ENCODE results near the gene SAMD5. TPM values are rescaled to one million over a fixed set of nuclear protein-coding genes. Genes with fewer than 3 reads are reported as not detected.

The SAMD5 gene
- polyA plus RNA-seq (2013, experiment 1 of 2), result 3.1 TPM
- 5.0 TPM for polyA plus RNA-seq (2013, experiment 2 of 2)

DNA sequence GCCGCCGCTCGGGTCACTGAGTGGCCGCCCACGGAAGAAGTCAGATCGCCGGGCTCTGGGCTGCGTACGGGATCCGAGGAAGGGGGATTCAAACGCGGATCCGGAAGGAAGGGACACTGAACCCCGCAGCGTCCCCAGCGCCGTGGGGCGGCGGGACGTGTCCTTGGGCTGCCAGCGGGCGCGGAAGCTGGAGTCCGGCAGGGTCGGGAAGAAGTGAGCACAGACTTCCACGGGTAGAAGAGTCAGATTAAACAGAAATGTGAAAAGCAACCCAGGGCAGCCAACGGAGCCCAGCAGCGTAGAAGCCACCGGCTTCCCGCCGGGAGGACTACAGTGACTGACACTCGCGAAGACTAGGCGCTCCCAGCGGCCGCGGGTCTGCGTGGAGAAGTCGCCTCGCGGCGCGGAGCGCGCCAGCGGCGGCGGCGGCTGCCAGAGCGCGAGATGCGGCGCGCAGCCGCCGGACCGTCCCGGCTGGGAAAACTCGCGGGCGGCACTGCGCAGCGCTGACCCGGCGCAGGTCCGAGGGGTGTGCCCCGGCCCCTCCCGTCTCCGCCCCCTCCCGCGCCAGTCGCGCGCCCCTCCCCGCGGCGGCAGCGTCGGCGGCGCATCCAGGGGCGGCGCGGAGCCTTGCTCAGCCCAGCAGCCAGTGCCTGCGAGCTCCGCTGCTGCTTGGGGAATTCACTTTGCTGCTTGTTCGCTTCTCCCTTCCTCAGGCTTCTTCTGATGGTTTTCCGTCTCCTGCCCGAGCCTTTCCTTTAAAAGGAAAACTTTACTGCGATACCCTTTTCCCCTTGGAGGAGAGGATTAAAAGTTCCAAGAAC, at the start of gene SAMD5:
SAMD5 (plus strand) TSS at position 649 of the 824 bp plus-strand sequence. CDS start 239 bp downstream, outside the sequence.
- 0 to 1% methylated on average over 65 to 78 of the region's 90 CpGs for WGBS, 2 experiments (ENCODE audit: insufficient coverage in 2 of 2)
- no peak within 1 kb of the TSS for H3K27ac ChIP-seq (ENCODE audit: low read depth, low read length, severe bottlenecking)
- H3K36me3 ChIP-seq (ENCODE audit: control insufficient read depth, insufficient read depth, low read length), result no peaks in the 10 kb centered on the region
- peak within 1 kb of the TSS; percentile 66 for H3K4me3 ChIP-seq (ENCODE audit: extremely low read depth, insufficient read depth, low read length, poor library complexity, severe bottlenecking)
- H3K4me1 ChIP-seq (ENCODE audit: control insufficient read depth, insufficient read depth, low read length, poor library complexity, severe bottlenecking), result peaks cover 9% of the 10 kb centered on the region
- no peaks in the 10 kb centered on the region for H3K9me3 ChIP-seq (ENCODE audit: control insufficient read depth, low read length)

- no CpG with 5 or more reads among the region's 1 CpG for WGBS, 2 experiments (ENCODE audit: insufficient coverage in 2 of 2)
- Histone ChIP-seq H3K9me3 (ENCODE audit: control insufficient read depth, low read length) (no peaks in the 10 kb centered on the region), H3K27ac (ENCODE audit: low read depth, low read length, severe bottlenecking) (no peak overlapping the region), H3K4me3 (ENCODE audit: extremely low read depth, insufficient read depth, low read length, poor library complexity, severe bottlenecking) (no peak overlapping the region), H3K4me1 (ENCODE audit: control insufficient read depth, insufficient read depth, low read length, poor library complexity, severe bottlenecking) (no peaks in the 10 kb centered on the region), H3K36me3 (ENCODE audit: control insufficient read depth, insufficient read depth, low read length) (no peaks in the 10 kb centered on the region)
These were observed 48.7 kb upstream of the SAMD5 start for GRCh38 chr6:147459780-147460179.

DNA sequence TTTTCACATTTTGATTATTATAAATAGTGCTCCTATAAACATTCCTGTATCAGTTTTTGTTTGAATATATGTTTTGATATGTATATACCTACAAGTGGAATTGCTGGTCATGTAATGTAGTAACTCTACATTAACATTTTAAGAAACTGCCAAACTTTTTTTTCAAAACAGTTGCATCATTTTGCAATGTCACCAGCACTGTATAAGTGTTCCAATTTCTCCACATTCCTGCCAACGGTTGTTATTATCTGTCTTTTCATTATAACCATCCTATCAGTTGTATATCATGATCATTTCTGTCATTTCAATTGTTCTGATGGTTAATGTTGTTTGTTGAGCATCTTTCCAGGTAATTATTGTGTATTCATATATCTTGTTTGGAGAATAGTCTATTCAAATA, 44.8 kb upstream of the SAMD5 start:
- H3K4me1 ChIP-seq (ENCODE audit: control insufficient read depth, insufficient read depth, low read length, poor library complexity, severe bottlenecking), result no peaks in the 10 kb centered on the region
- WGBS, 2 experiments (ENCODE audit: insufficient coverage in 2 of 2), result no CpG with 5 or more reads among the region's 1 CpG
- no peak overlapping the region for H3K4me3 ChIP-seq (ENCODE audit: extremely low read depth, insufficient read depth, low read length, poor library complexity, severe bottlenecking)
- no peak overlapping the region for H3K27ac ChIP-seq (ENCODE audit: low read depth, low read length, severe bottlenecking)
- no peaks in the 10 kb centered on the region for H3K36me3 ChIP-seq (ENCODE audit: control insufficient read depth, insufficient read depth, low read length)
- H3K9me3 ChIP-seq (ENCODE audit: control insufficient read depth, low read length), result no peaks in the 10 kb centered on the region

DNA sequence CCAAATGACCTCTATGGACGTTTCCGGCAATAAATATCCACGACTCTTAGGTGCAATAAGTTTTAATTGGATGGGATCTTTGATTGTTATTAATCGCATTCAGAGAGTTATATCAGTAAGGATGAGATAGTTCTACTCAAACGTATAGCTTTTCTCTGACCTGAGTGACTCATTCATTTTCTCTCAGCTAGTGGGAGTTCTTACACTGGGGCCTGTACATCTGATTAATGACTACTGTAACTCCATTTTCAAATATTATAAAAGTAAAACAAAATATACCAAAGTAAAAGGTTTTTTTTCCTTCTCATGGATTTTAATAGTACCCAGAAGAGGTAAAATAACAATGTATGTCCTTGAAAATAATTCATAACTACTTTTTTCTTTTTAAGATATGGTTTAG, 41.1 kb upstream of the SAMD5 start:
- Histone ChIP-seq H3K36me3 (ENCODE audit: control insufficient read depth, insufficient read depth, low read length) (no peaks in the 10 kb centered on the region), H3K9me3 (ENCODE audit: control insufficient read depth, low read length) (no peaks in the 10 kb centered on the region), H3K4me3 (ENCODE audit: extremely low read depth, insufficient read depth, low read length, poor library complexity, severe bottlenecking) (no peak overlapping the region), H3K4me1 (ENCODE audit: control insufficient read depth, insufficient read depth, low read length, poor library complexity, severe bottlenecking) (no peaks in the 10 kb centered on the region), H3K27ac (ENCODE audit: low read depth, low read length, severe bottlenecking) (no peak overlapping the region)
- 80 to 97% methylated on average over 3 of the region's 5 CpGs for WGBS, 2 experiments (ENCODE audit: insufficient coverage in 2 of 2)

GRCh38 chr6:147467886-147468285, 40.6 kb upstream of the SAMD5 start:
- H3K27ac ChIP-seq (ENCODE audit: low read depth, low read length, severe bottlenecking), result no peak overlapping the region
- no peak overlapping the region for H3K4me3 ChIP-seq (ENCODE audit: extremely low read depth, insufficient read depth, low read length, poor library complexity, severe bottlenecking)
- no CpG with 5 or more reads among the region's 2 CpGs for WGBS, 2 experiments (ENCODE audit: insufficient coverage in 2 of 2)
- no peaks in the 10 kb centered on the region for H3K4me1 ChIP-seq (ENCODE audit: control insufficient read depth, insufficient read depth, low read length, poor library complexity, severe bottlenecking)
- no peaks in the 10 kb centered on the region for H3K36me3 ChIP-seq (ENCODE audit: control insufficient read depth, insufficient read depth, low read length)
- H3K9me3 ChIP-seq (ENCODE audit: control insufficient read depth, low read length), result no peaks in the 10 kb centered on the region

GRCh38 chr6:147468634-147469033, 39.9 kb upstream of the SAMD5 start:
- Histone ChIP-seq H3K36me3 (ENCODE audit: control insufficient read depth, insufficient read depth, low read length) (no peaks in the 10 kb centered on the region), H3K27ac (ENCODE audit: low read depth, low read length, severe bottlenecking) (no peak overlapping the region), H3K4me3 (ENCODE audit: extremely low read depth, insufficient read depth, low read length, poor library complexity, severe bottlenecking) (no peak overlapping the region), H3K4me1 (ENCODE audit: control insufficient read depth, insufficient read depth, low read length, poor library complexity, severe bottlenecking) (no peaks in the 10 kb centered on the region), H3K9me3 (ENCODE audit: control insufficient read depth, low read length) (peaks cover 5% of the 10 kb centered on the region)
- WGBS, 2 experiments (ENCODE audit: insufficient coverage in 2 of 2), result 65 to 92% methylated on average over 1 of the region's 2 CpGs

GRCh38 chr6:147479857-147480256, 28.6 kb upstream of the SAMD5 start:
- peaks cover 6% of the 10 kb centered on the region for H3K9me3 ChIP-seq (ENCODE audit: control insufficient read depth, low read length)
- no CpG with 5 or more reads among the region's 2 CpGs for WGBS, 2 experiments (ENCODE audit: insufficient coverage in 2 of 2)
- H3K4me3 ChIP-seq (ENCODE audit: extremely low read depth, insufficient read depth, low read length, poor library complexity, severe bottlenecking), result no peak overlapping the region
- H3K27ac ChIP-seq (ENCODE audit: low read depth, low read length, severe bottlenecking), result no peak overlapping the region
- no peaks in the 10 kb centered on the region for H3K4me1 ChIP-seq (ENCODE audit: control insufficient read depth, insufficient read depth, low read length, poor library complexity, severe bottlenecking)
- H3K36me3 ChIP-seq (ENCODE audit: control insufficient read depth, insufficient read depth, low read length), result no peaks in the 10 kb centered on the region

GRCh38 chr6:147486683-147487082, 21.8 kb upstream of the SAMD5 start:
- no peaks in the 10 kb centered on the region for H3K36me3 ChIP-seq (ENCODE audit: control insufficient read depth, insufficient read depth, low read length)
- H3K27ac ChIP-seq (ENCODE audit: low read depth, low read length, severe bottlenecking), result no peak overlapping the region
- H3K4me3 ChIP-seq (ENCODE audit: extremely low read depth, insufficient read depth, low read length, poor library complexity, severe bottlenecking), result no peak overlapping the region

GRCh38 chr6:147497472-147497871, 11.0 kb upstream of the SAMD5 start:
- no CpG with 5 or more reads among the region's 1 CpG for WGBS, 2 experiments (ENCODE audit: insufficient coverage in 2 of 2)
- peaks cover 3% of the 10 kb centered on the region for H3K9me3 ChIP-seq (ENCODE audit: control insufficient read depth, low read length)
- H3K27ac ChIP-seq (ENCODE audit: low read depth, low read length, severe bottlenecking), result no peak overlapping the region
- H3K36me3 ChIP-seq (ENCODE audit: control insufficient read depth, insufficient read depth, low read length), result no peaks in the 10 kb centered on the region
- H3K4me1 ChIP-seq (ENCODE audit: control insufficient read depth, insufficient read depth, low read length, poor library complexity, severe bottlenecking), result no peaks in the 10 kb centered on the region
- H3K4me3 ChIP-seq (ENCODE audit: extremely low read depth, insufficient read depth, low read length, poor library complexity, severe bottlenecking), result no peak overlapping the region

More at GRCh38 chr6:147486683-147487082, 21.8 kb upstream of the SAMD5 start:
- Histone ChIP-seq H3K9me3 (ENCODE audit: control insufficient read depth, low read length) (peaks cover 3% of the 10 kb centered on the region), H3K4me1 (ENCODE audit: control insufficient read depth, insufficient read depth, low read length, poor library complexity, severe bottlenecking) (no peaks in the 10 kb centered on the region)

GRCh38 chr6:147503587-147503986, 4.9 kb upstream of the SAMD5 start:
- no peaks in the 10 kb centered on the region for H3K36me3 ChIP-seq (ENCODE audit: control insufficient read depth, insufficient read depth, low read length)
- peaks cover 5% of the 10 kb centered on the region for H3K4me1 ChIP-seq (ENCODE audit: control insufficient read depth, insufficient read depth, low read length, poor library complexity, severe bottlenecking)
- H3K4me3 ChIP-seq (ENCODE audit: extremely low read depth, insufficient read depth, low read length, poor library complexity, severe bottlenecking), result no peak overlapping the region
- H3K9me3 ChIP-seq (ENCODE audit: control insufficient read depth, low read length), result no peaks in the 10 kb centered on the region
- no peak overlapping the region for H3K27ac ChIP-seq (ENCODE audit: low read depth, low read length, severe bottlenecking)
- 0 to 16% methylated on average over 2 to 3 of the region's 3 CpGs for WGBS, 2 experiments (ENCODE audit: insufficient coverage in 2 of 2)

DNA sequence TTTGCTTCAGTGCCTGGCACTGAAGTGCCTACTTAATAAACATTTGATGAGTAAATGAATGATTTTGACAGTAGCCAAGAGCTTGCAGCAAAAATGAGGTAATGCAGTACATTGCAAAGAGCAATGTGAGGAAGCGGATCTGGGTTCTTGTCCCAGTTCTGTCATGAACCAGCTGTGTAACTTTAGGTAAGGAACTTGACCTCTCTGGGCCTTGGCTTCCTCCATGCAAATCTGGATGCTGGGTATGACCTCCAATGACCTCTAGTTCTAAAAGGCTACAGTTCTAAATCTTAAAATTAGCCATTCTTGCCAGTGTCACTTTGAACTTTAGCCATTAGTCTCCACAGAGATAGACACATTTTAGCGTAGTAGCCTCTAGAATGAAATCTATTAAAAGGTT, 3.6 kb upstream of the SAMD5 start:
- Histone ChIP-seq H3K27ac (ENCODE audit: low read depth, low read length, severe bottlenecking) (no peak overlapping the region), H3K36me3 (ENCODE audit: control insufficient read depth, insufficient read depth, low read length) (no peaks in the 10 kb centered on the region), H3K4me3 (ENCODE audit: extremely low read depth, insufficient read depth, low read length, poor library complexity, severe bottlenecking) (no peak overlapping the region), H3K9me3 (ENCODE audit: control insufficient read depth, low read length) (no peaks in the 10 kb centered on the region), H3K4me1 (ENCODE audit: control insufficient read depth, insufficient read depth, low read length, poor library complexity, severe bottlenecking) (peaks cover 8% of the 10 kb centered on the region)
- WGBS, 2 experiments (ENCODE audit: insufficient coverage in 2 of 2), result 91 to 92% methylated on average over 1 of the region's 2 CpGs

Data from mesodermal cell (in vitro differentiated cells).